K562 (cell line): Measurements from ENCODE around the gene ASIC1. TPM values are rescaled to one million over a fixed set of nuclear protein-coding genes. Genes with fewer than 3 reads are reported as not detected.
A peak's percentile ranks its signal among the peaks of the same experiment; 100 is the strongest.

Experiments
- CAMTA2 ChIP-seq: fragments of 250-450 bp; sonication (Bioruptor Pico); conservative IDR thresholded peaks from 2 replicates; pipeline ENCODE4 v1.5.1; 2022
- CHD2 ChIP-seq: IDR thresholded peaks from 2 replicates; pipeline ENCODE4 v1.6.1; 2011; ENCODE audit warnings: low read depth, low read length
- ESRRB ChIP-seq: fragments of 250-450 bp; sonication (Bioruptor Pico); IDR thresholded peaks from 2 replicates; pipeline ENCODE4 v1.5.0; 2020; ENCODE audit warnings: mild to moderate bottlenecking, moderate library complexity, borderline replicate concordance
- FOXK2 ChIP-seq, 2 experiments: fragments of 450-650 bp; IDR thresholded peaks in 1 of 2; conservative IDR thresholded peaks in 1 of 2; 2 replicates each; pipeline ENCODE4 v1.6.1; 2016; ENCODE audit warnings: low read depth in 2 of 2, mild to moderate bottlenecking in 1 of 2
- HMG20B ChIP-seq: fragments of 250-450 bp; sonication (Bioruptor Pico); IDR thresholded peaks from 2 replicates; pipeline ENCODE4 v1.5.0; 2021; ENCODE audit warnings: mild to moderate bottlenecking
- KDM1A ChIP-seq, 2 experiments: fragments of 450-650 bp; IDR thresholded peaks; 2 replicates each; pipeline ENCODE4 v1.6.1; 2016; ENCODE audit warnings: mild to moderate bottlenecking in 2 of 2
- NEUROD1 ChIP-seq: fragments of 150-350 bp; IDR thresholded peaks from 2 replicates; pipeline ENCODE4 v1.6.1; 2014; ENCODE audit warnings: borderline replicate concordance, low read length, low read depth; ENCODE audit not compliant: partially characterized antibody
- RBBP5 ChIP-seq: fragments of 200-600 bp; sonication (generic); IDR thresholded peaks from 2 replicates; pipeline ENCODE4 v1.6.1; 2012; ENCODE audit warnings: borderline replicate concordance, mild to moderate bottlenecking, low read length, control low read depth, inconsistent platforms; ENCODE audit not compliant: insufficient read depth, poor library complexity, severe bottlenecking
- RFX5 ChIP-seq: IDR thresholded peaks from 2 replicates; pipeline ENCODE4 v1.6.1; 2011; ENCODE audit warnings: low read depth, mild to moderate bottlenecking, improper control_type of control experiment, low read length
- SREBF2 ChIP-seq: sonication (generic); formaldehyde crosslinking; IDR thresholded peaks from 2 replicates; pipeline ENCODE4 v1.4.0; 2020; ENCODE audit warnings: mild to moderate bottlenecking, missing genetic modification reagents
- SRSF7 ChIP-seq: fragments of 200-400 bp; formaldehyde crosslinking; optimal IDR thresholded peaks from 2 replicates; pipeline ENCODE3; 2017; ENCODE audit warnings: mild to moderate bottlenecking, low read depth, low read length
- TBP ChIP-seq: optimal IDR thresholded peaks from 2 replicates; pipeline ENCODE3; 2011; ENCODE audit warnings: low read depth, low read length, improper control_type of control experiment
- TCFL5 ChIP-seq: fragments of 250-450 bp; sonication (Bioruptor Pico); conservative IDR thresholded peaks from 2 replicates; pipeline ENCODE4 v1.6.1; 2021; ENCODE audit warnings: mild to moderate bottlenecking, moderate library complexity, matching md5 sums
- TEAD1 ChIP-seq, 2 experiments: fragments of 450-650 bp in 1 of 2; sonication (generic) in 1 of 2; formaldehyde crosslinking; IDR thresholded peaks; 2 replicates each; pipeline versions ENCODE4 v1.4.0 to v1.8.0; 2020 to 2022; ENCODE audit warnings: mild to moderate bottlenecking in 2 of 2, missing genetic modification reagents in 1 of 2
- TOE1 ChIP-seq, 2 experiments: fragments of 450-650 bp in 1 of 2; sonication (generic) in 1 of 2; formaldehyde crosslinking in 1 of 2; IDR thresholded peaks; 2 replicates each; pipeline versions ENCODE4 v1.7.1 to v1.8.0; 2016 to 2022; ENCODE audit warnings: borderline replicate concordance in 2 of 2, mild to moderate bottlenecking in 2 of 2, antibody characterized with exemption in 1 of 2, inconsistent platforms in 1 of 2, low read depth in 1 of 2, missing genetic modification reagents in 1 of 2, moderate library complexity in 1 of 2
- WHSC1 ChIP-seq: IDR thresholded peaks from one replicate; pipeline ENCODE4 v1.6.1; 2012; ENCODE audit warnings: low read length, control low read depth, inconsistent platforms
- ZC3H8 ChIP-seq: fragments of 450-650 bp; IDR thresholded peaks from 2 replicates; pipeline ENCODE4 v1.6.1; 2017
- ZNF134 ChIP-seq: fragments of 250-450 bp; sonication (Bioruptor Pico); conservative IDR thresholded peaks from 2 replicates; pipeline ENCODE4 v1.4.0; 2020
- ZNF253 ChIP-seq: fragments of 250-450 bp; sonication (Bioruptor Pico); conservative IDR thresholded peaks from 2 replicates; pipeline ENCODE4 v1.6.1; 2021; ENCODE audit warnings: mild to moderate bottlenecking
- polyA plus RNA-seq, 8 experiments: library from polyadenylated mRNA; depleted of rRNA in 4 of 8; stranded (reverse) in 5 of 8; unstranded in 3 of 8; fragments of >200 nt; fragmentation: Nextera tagmentation in 2 of 8; fragmentation: Illumina TruSeq in 1 of 8; extraction: Ambion mirVana in 2 of 8; extraction: Trizol in 1 of 8; gene quantifications; 2 replicates each; pipeline versions ENCODE4 v1.2.1 to v1.2.3, GENCODE V29; 2011 to 2014; ENCODE audit warnings: inconsistent platforms in 1 of 8, missing spikeins in 1 of 8
- total RNA-seq, 7 experiments: library from RNA; depleted of rRNA in 6 of 7; stranded (reverse); fragments of >200 nt in 6 of 7; fragmentation: Illumina TruSeq in 2 of 7; extraction: Trizol in 2 of 7; gene quantifications; 2 replicates each; pipeline versions ENCODE4 v1.2.1 to v1.2.3, GENCODE V29; 2011 to 2021; ENCODE audit warnings: low replicate concordance in 1 of 7
- TF ChIP-seq, protein P1 (sequence below): fragments of 150-350 bp; conservative IDR thresholded peaks from 2 replicates; pipeline ENCODE4 v1.6.1; 2014; ENCODE audit warnings: low read length
- TF ChIP-seq, protein P2 (sequence below): fragments of 250-450 bp; sonication (Bioruptor Pico); IDR thresholded peaks from 2 replicates; pipeline ENCODE4 v1.6.1; 2021; ENCODE audit warnings: mild to moderate bottlenecking
- TF ChIP-seq, protein P3 (sequence below), 2 experiments: fragments of 450-650 bp in 1 of 2; sonication (generic) in 1 of 2; formaldehyde crosslinking in 1 of 2; IDR thresholded peaks in 1 of 2; conservative IDR thresholded peaks in 1 of 2; 2 replicates each; pipeline versions ENCODE4 v1.6.1 to v1.8.1; 2016 to 2023; ENCODE audit warnings: mild to moderate bottlenecking in 2 of 2, moderate library complexity in 2 of 2, inconsistent platforms in 1 of 2, missing genetic modification reagents in 1 of 2

The ASIC1 gene
- total and polyA plus RNA-seq, 9 of the 15 experiments (the other 6 are each of a cell fraction or from before 2014, with no cell fraction given), result 0.01 to 1.7 (median 0.45) TPM

DNA sequence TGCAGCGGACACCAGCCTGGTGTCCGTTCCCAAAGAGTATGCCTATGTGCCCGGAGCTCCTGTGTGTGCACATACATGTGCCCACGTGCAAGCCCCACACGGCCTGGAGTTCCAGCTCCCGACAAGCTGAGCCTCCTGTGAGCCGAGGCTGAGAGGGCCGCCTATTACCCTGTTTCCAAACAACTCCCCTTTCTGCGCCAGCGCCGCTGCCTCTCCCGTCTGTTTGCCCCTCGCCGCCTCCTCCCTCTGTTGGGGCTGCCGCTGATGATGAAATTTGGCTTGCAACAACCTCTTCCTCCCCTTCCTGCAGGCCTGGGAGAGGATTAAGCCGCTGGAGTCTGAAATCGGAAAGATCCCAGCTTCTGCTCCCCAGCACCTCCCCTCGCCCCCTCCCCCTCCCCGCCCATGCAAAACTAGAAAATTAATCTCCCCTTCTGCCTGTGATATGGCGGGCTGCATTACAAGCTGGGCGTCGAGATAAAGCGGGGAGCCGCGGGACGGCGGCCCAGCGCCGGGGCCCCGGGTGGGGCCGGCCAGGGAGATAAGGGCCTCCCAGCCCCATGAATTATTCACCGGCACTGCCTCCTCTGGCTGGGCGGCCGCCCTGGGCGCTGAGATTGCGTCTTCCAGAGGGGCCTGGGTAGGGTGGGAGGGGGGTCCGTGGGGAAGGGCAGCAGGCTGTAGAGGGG is 6.8 kb upstream of the ASIC1 start (continued):
- TF ChIP-seq SREBF2 (CRISPR knock-in tag) (no peak), KDM1A (IDR thresholded peaks at IDR 0.05) (peak; percentile 98 to 99), ESRRB (no peak), NEUROD1 (peak; percentile 89), SRSF7 (no peak), TOE1 (IDR thresholded peaks at IDR 0.05; ENCODE audit: borderline replicate concordance) (peak; percentile 57; the same call in 1 of the 2 replicates), TOE1 (CRISPR knock-in tag; IDR thresholded peaks at IDR 0.05; ENCODE audit: borderline replicate concordance, low read depth) (no peak), TBP (peak; percentile 34), CAMTA2 (no peak), ZNF253 (CRISPR knock-in tag) (no peak), TEAD1 (CRISPR knock-in tag; IDR thresholded peaks at IDR 0.05) (peak in 1 of 2 experiments; percentile 81; a peak in 1 of 4 replicates), CHD2 (peak; percentile 24; the same call in 1 of the 2 replicates), HMG20B (no peak), RBBP5 (no peak), RFX5 (no peak), TCFL5 (peak; percentile 75; the same call in 1 of the 2 replicates), WHSC1 (no peak), ZNF134 (0 out of 2 replicates have a peak, but pooled peaks have one; percentile 53), ZC3H8 (no peak), FOXK2 (conservative IDR thresholded peaks at IDR 0.05 in 1 of 2, IDR thresholded peaks at IDR 0.05 in 1 of 2; ENCODE audit: low read depth in 2 of 2) (peak; percentile 46 to 50; a peak in 1 of 4 replicates)
- TF ChIP-seq, protein P1, sequence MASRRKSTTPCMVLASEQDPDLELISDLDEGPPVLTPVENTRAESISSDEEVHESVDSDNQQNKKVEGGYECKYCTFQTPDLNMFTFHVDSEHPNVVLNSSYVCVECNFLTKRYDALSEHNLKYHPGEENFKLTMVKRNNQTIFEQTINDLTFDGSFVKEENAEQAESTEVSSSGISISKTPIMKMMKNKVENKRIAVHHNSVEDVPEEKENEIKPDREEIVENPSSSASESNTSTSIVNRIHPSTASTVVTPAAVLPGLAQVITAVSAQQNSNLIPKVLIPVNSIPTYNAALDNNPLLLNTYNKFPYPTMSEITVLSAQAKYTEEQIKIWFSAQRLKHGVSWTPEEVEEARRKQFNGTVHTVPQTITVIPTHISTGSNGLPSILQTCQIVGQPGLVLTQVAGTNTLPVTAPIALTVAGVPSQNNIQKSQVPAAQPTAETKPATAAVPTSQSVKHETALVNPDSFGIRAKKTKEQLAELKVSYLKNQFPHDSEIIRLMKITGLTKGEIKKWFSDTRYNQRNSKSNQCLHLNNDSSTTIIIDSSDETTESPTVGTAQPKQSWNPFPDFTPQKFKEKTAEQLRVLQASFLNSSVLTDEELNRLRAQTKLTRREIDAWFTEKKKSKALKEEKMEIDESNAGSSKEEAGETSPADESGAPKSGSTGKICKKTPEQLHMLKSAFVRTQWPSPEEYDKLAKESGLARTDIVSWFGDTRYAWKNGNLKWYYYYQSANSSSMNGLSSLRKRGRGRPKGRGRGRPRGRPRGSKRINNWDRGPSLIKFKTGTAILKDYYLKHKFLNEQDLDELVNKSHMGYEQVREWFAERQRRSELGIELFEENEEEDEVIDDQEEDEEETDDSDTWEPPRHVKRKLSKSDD, result no peak
- TF ChIP-seq, protein P2, sequence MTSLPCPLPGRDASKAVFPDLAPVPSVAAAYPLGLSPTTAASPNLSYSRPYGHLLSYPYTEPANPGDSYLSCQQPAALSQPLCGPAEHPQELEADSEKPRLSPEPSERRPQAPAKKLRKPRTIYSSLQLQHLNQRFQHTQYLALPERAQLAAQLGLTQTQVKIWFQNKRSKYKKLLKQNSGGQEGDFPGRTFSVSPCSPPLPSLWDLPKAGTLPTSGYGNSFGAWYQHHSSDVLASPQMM, result no peak
- TF ChIP-seq, protein P3, sequence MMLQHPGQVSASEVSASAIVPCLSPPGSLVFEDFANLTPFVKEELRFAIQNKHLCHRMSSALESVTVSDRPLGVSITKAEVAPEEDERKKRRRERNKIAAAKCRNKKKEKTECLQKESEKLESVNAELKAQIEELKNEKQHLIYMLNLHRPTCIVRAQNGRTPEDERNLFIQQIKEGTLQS (IDR thresholded peaks at IDR 0.05), result peak; percentile 97
- TF ChIP-seq, protein P3 (CRISPR knock-in tag; conservative IDR thresholded peaks at IDR 0.05), result 0 out of 2 replicates have a peak, but pooled peaks have one; percentile 65
